ENCODE data around the gene KRAS. TPM values are rescaled to one million over a fixed set of nuclear protein-coding genes. Genes with fewer than 3 reads are reported as not detected.

The KRAS gene
- total RNA-seq, 1 donor from 2014 or later = 24.3 TPM

- Mint-ChIP-seq H3K9me3 (ENCODE audit: unreplicated experiment) (peaks cover 20% of the 10 kb centered on the region), H3K36me3 (ENCODE audit: unreplicated experiment) (peaks cover 2% of the 10 kb centered on the region), H3K4me1 (ENCODE audit: unreplicated experiment) (peaks cover 8% of the 10 kb centered on the region), H3K27me3 (ENCODE audit: unreplicated experiment) (peaks cover 3% of the 10 kb centered on the region), H3K27ac (ENCODE audit: unreplicated experiment) (no peak overlapping the region), H3K4me3 (ENCODE audit: unreplicated experiment) (no peak overlapping the region)
- no peak for TF ChIP-seq CTCF (IDR thresholded peaks at IDR 0.05)
- DNase-seq (ENCODE audit: extremely low spot score, unreplicated experiment) = no peak
Measured at GRCh38 chr12:25287610-25288009, 36.9 kb upstream of the KRAS start.

GRCh38 chr12:25286837-25287236 lies 36.1 kb upstream of the KRAS start:
- H3K27me3 Mint-ChIP-seq (ENCODE audit: unreplicated experiment) = peaks cover 3% of the 10 kb centered on the region
- peaks cover 8% of the 10 kb centered on the region for H3K4me1 Mint-ChIP-seq (ENCODE audit: unreplicated experiment)
- no peak overlapping the region for H3K27ac Mint-ChIP-seq (ENCODE audit: unreplicated experiment)
- H3K36me3 Mint-ChIP-seq (ENCODE audit: unreplicated experiment) = peaks cover 2% of the 10 kb centered on the region
- TF ChIP-seq CTCF (IDR thresholded peaks at IDR 0.05) = no peak
- H3K4me3 Mint-ChIP-seq (ENCODE audit: unreplicated experiment) = no peak overlapping the region
- H3K9me3 Mint-ChIP-seq (ENCODE audit: unreplicated experiment) = peaks cover 20% of the 10 kb centered on the region
- DNase-seq (ENCODE audit: extremely low spot score, unreplicated experiment) = no peak

- DNase-seq (ENCODE audit: extremely low spot score, unreplicated experiment) = no peak
- no peak overlapping the region for H3K27ac Mint-ChIP-seq (ENCODE audit: unreplicated experiment)
- H3K4me3 Mint-ChIP-seq (ENCODE audit: unreplicated experiment) = no peak overlapping the region
- peaks cover 7% of the 10 kb centered on the region for H3K9me3 Mint-ChIP-seq (ENCODE audit: unreplicated experiment)
- H3K4me1 Mint-ChIP-seq (ENCODE audit: unreplicated experiment) = peaks cover 8% of the 10 kb centered on the region
- peaks cover 3% of the 10 kb centered on the region for H3K27me3 Mint-ChIP-seq (ENCODE audit: unreplicated experiment)
- no peaks in the 10 kb centered on the region for H3K36me3 Mint-ChIP-seq (ENCODE audit: unreplicated experiment)
- no peak for TF ChIP-seq CTCF (IDR thresholded peaks at IDR 0.05)
Measured at GRCh38 chr12:25284024-25284423, 33.3 kb upstream of the KRAS start.

GRCh38 chr12:25283006-25283405 lies 32.3 kb upstream of the KRAS start:
- TF ChIP-seq CTCF (IDR thresholded peaks at IDR 0.05) = no peak
- peaks cover 8% of the 10 kb centered on the region for H3K4me1 Mint-ChIP-seq (ENCODE audit: unreplicated experiment)

GRCh38 chr12:25280082-25280481 lies 29.4 kb upstream of the KRAS start:
- no peak overlapping the region for H3K4me3 Mint-ChIP-seq (ENCODE audit: unreplicated experiment)
- no peak overlapping the region for H3K27ac Mint-ChIP-seq (ENCODE audit: unreplicated experiment)
- no peaks in the 10 kb centered on the region for H3K36me3 Mint-ChIP-seq (ENCODE audit: unreplicated experiment)
- no peaks in the 10 kb centered on the region for H3K9me3 Mint-ChIP-seq (ENCODE audit: unreplicated experiment)
- TF ChIP-seq CTCF (IDR thresholded peaks at IDR 0.05) = no peak
- peaks cover 20% of the 10 kb centered on the region for H3K4me1 Mint-ChIP-seq (ENCODE audit: unreplicated experiment)
- DNase-seq (ENCODE audit: extremely low spot score, unreplicated experiment) = no peak
- no peaks in the 10 kb centered on the region for H3K27me3 Mint-ChIP-seq (ENCODE audit: unreplicated experiment)

More at GRCh38 chr12:25283006-25283405, 32.3 kb upstream of the KRAS start:
- H3K36me3 Mint-ChIP-seq (ENCODE audit: unreplicated experiment) = no peaks in the 10 kb centered on the region
- H3K27ac Mint-ChIP-seq (ENCODE audit: unreplicated experiment) = no peak overlapping the region
- peaks cover 5% of the 10 kb centered on the region for H3K9me3 Mint-ChIP-seq (ENCODE audit: unreplicated experiment)
- H3K27me3 Mint-ChIP-seq (ENCODE audit: unreplicated experiment) = peaks cover 3% of the 10 kb centered on the region
- H3K4me3 Mint-ChIP-seq (ENCODE audit: unreplicated experiment) = no peak overlapping the region
- no peak for DNase-seq (ENCODE audit: extremely low spot score, unreplicated experiment)

Data from osteocyte (in vitro differentiated cells).